T follicular helper cell (primary cell): Measurements from ENCODE around the gene WDFY4.

Experiments
- DNase-seq: peaks from one replicate; pipeline ENCODE4 v3.0.0-alpha.2; 2020; ENCODE audit warnings: low read depth

The WDFY4 gene

GRCh38 chr10:48710647-48711275 lies 26.1 kb downstream of the WDFY4 start:
- no peak for DNase-seq

GRCh38 chr10:48711830-48712229 lies 27.2 kb downstream of the WDFY4 start:
- DNase-seq, result no peak

GRCh38 chr10:48714088-48714487 lies 29.4 kb downstream of the WDFY4 start:
- no peak for DNase-seq

- no peak for DNase-seq
Observed at GRCh38 chr10:48716416-48716815, 31.7 kb downstream of the WDFY4 start.

GRCh38 chr10:48720611-48721010 lies 35.9 kb downstream of the WDFY4 start:
- no peak for DNase-seq

- no peak for DNase-seq
Observed at GRCh38 chr10:48722153-48723145, 37.8 kb downstream of the WDFY4 start.

GRCh38 chr10:48724127-48724526 lies 39.5 kb downstream of the WDFY4 start:
- no peak for DNase-seq

GRCh38 chr10:48725708-48726107 lies 41.0 kb downstream of the WDFY4 start:
- DNase-seq, result no peak

- no peak for DNase-seq
Observed at GRCh38 chr10:48727866-48728265, 43.2 kb downstream of the WDFY4 start.

- DNase-seq, result no peak
Observed at GRCh38 chr10:48729222-48729621, 44.5 kb downstream of the WDFY4 start.

- no peak for DNase-seq
Observed at GRCh38 chr10:48729941-48730457, 45.3 kb downstream of the WDFY4 start.

- no peak for DNase-seq
Observed at GRCh38 chr10:48731141-48731540, 46.5 kb downstream of the WDFY4 start.

GRCh38 chr10:48731654-48732053 lies 47.0 kb downstream of the WDFY4 start:
- no peak for DNase-seq

GRCh38 chr10:48733329-48733728 lies 48.7 kb downstream of the WDFY4 start:
- no peak for DNase-seq

GRCh38 chr10:48735836-48736390 lies 51.2 kb downstream of the WDFY4 start:
- DNase-seq, result no peak

GRCh38 chr10:48736596-48736995 lies 51.9 kb downstream of the WDFY4 start:
- no peak for DNase-seq

GRCh38 chr10:48737886-48738285 lies 53.2 kb downstream of the WDFY4 start:
- DNase-seq, result no peak

- DNase-seq, result no peak
Observed at GRCh38 chr10:48739170-48739569, 54.5 kb downstream of the WDFY4 start.

- DNase-seq, result no peak
Observed at GRCh38 chr10:48740015-48740707, 55.5 kb downstream of the WDFY4 start.

- DNase-seq, result no peak
Observed at GRCh38 chr10:48740988-48741387, 56.3 kb downstream of the WDFY4 start.

- DNase-seq, result no peak
Observed at GRCh38 chr10:48742891-48743860, 58.5 kb downstream of the WDFY4 start.
